Liver (tissue), 9 donors: ENCODE measurements around the gene PLCG2. TPM values are rescaled to one million over a fixed set of nuclear protein-coding genes. Genes with fewer than 3 reads are reported as not detected.

Experiments
- DNase-seq: peaks from one replicate; pipeline ENCODE4 v3.0.0-alpha.2; 2017; ENCODE audit warnings: low spot score
- H3K27ac ChIP-seq, 2 donors: one replicate each; pipeline ENCODE4 v1.7.0; 2013; ENCODE audit warnings: inconsistent platforms in 2 of 2, low read length in 2 of 2, control low read depth in 1 of 2, low read depth in 1 of 2, mild to moderate bottlenecking in 1 of 2
- H3K27me3 ChIP-seq, 4 donors: one replicate each; pipeline versions ENCODE4 v1.6.1 to v1.7.0; 2013; ENCODE audit warnings: low read length in 3 of 4, inconsistent platforms in 1 of 4, mild to moderate bottlenecking in 1 of 4, moderate library complexity in 1 of 4; ENCODE audit not compliant: control insufficient read depth in 4 of 4, insufficient read depth in 4 of 4
- H3K36me3 ChIP-seq, 4 donors: one replicate each; pipeline versions ENCODE4 v1.6.1 to v1.7.0; 2013; ENCODE audit warnings: low read length in 3 of 4, mild to moderate bottlenecking in 3 of 4, low read depth in 1 of 4, moderate library complexity in 1 of 4; ENCODE audit not compliant: control insufficient read depth in 4 of 4, insufficient read depth in 3 of 4
- H3K4me1 ChIP-seq, 4 donors: one replicate each; pipeline versions ENCODE4 v1.6.1 to v1.7.0; 2013; ENCODE audit warnings: low read length in 3 of 4, mild to moderate bottlenecking in 3 of 4, moderate library complexity in 1 of 4; ENCODE audit not compliant: control insufficient read depth in 4 of 4, insufficient read depth in 4 of 4
- H3K4me3 ChIP-seq, 3 donors: one replicate each; pipeline versions ENCODE4 v1.6.1 to v1.7.0; 2013; ENCODE audit warnings: low read length in 3 of 3, control low read depth in 1 of 3, low read depth in 1 of 3, mild to moderate bottlenecking in 1 of 3
- H3K9ac ChIP-seq, 2 donors: one replicate each; pipeline ENCODE4 v1.7.0; 2013; ENCODE audit warnings: low read length in 2 of 2, mild to moderate bottlenecking in 2 of 2, moderate library complexity in 2 of 2, control low read depth in 1 of 2, low read depth in 1 of 2
- H3K9me3 ChIP-seq, 4 donors: one replicate each; pipeline versions ENCODE4 v1.6.1 to v1.7.0; 2013; ENCODE audit warnings: low read length in 3 of 4; ENCODE audit not compliant: control insufficient read depth in 4 of 4
- ATF3 ChIP-seq: IDR thresholded peaks from 2 replicates; pipeline ENCODE4 v1.6.1; 2016; ENCODE audit warnings: antibody characterized with exemption
- EGR1 ChIP-seq, 2 donors: IDR thresholded peaks; 2 replicates each; pipeline ENCODE4 v1.6.1; 2016 to 2018; ENCODE audit warnings: antibody characterized with exemption in 2 of 2, low read depth in 2 of 2
- FOXA2 ChIP-seq: IDR thresholded peaks from 2 replicates; pipeline ENCODE4 v1.6.1; 2016; ENCODE audit warnings: antibody characterized with exemption
- GABPA ChIP-seq, 2 donors: IDR thresholded peaks in 1 of 2; conservative IDR thresholded peaks in 1 of 2; 2 replicates each; pipeline ENCODE4 v1.6.1; 2016; ENCODE audit warnings: antibody characterized with exemption in 2 of 2, mild to moderate bottlenecking in 1 of 2, moderate library complexity in 1 of 2
- HNF4A ChIP-seq, 2 donors: conservative IDR thresholded peaks; 2 replicates each; pipeline ENCODE4 v1.6.1; 2016; ENCODE audit warnings: antibody characterized with exemption in 2 of 2, mild to moderate bottlenecking in 2 of 2
- HNF4G ChIP-seq: IDR thresholded peaks from 2 replicates; pipeline ENCODE4 v1.6.1; 2016; ENCODE audit warnings: antibody characterized with exemption
- JUND ChIP-seq, 2 donors: IDR thresholded peaks; 2 replicates each; pipeline ENCODE4 v1.6.1; 2016; ENCODE audit warnings: antibody characterized with exemption in 2 of 2
- MAX ChIP-seq: IDR thresholded peaks from 2 replicates; pipeline ENCODE4 v1.6.1; 2016; ENCODE audit warnings: antibody characterized with exemption
- NR2F2 ChIP-seq: IDR thresholded peaks from 2 replicates; pipeline ENCODE4 v1.6.1; 2016; ENCODE audit warnings: antibody characterized with exemption
- RAD21 ChIP-seq, 2 donors: IDR thresholded peaks; 2 replicates each; pipeline ENCODE4 v1.6.1; 2016; ENCODE audit warnings: antibody characterized with exemption in 2 of 2, mild to moderate bottlenecking in 2 of 2
- REST ChIP-seq: IDR thresholded peaks from 2 replicates; pipeline ENCODE4 v1.6.1; 2016; ENCODE audit warnings: antibody characterized with exemption, mild to moderate bottlenecking
- RXRA ChIP-seq, 2 donors: IDR thresholded peaks; 2 replicates each; pipeline ENCODE4 v1.6.1; 2017 to 2018; ENCODE audit warnings: antibody characterized with exemption in 2 of 2, mild to moderate bottlenecking in 1 of 2
- SP1 ChIP-seq: IDR thresholded peaks from 2 replicates; pipeline ENCODE4 v1.6.1; 2018; ENCODE audit warnings: antibody characterized with exemption, mild to moderate bottlenecking
- TAF1 ChIP-seq: conservative IDR thresholded peaks from 2 replicates; pipeline ENCODE4 v1.6.1; 2016; ENCODE audit warnings: antibody characterized with exemption, mild to moderate bottlenecking
- YY1 ChIP-seq: IDR thresholded peaks from 2 replicates; pipeline ENCODE4 v1.6.1; 2016; ENCODE audit warnings: antibody characterized with exemption, mild to moderate bottlenecking
- ZBTB33 ChIP-seq: IDR thresholded peaks from 2 replicates; pipeline ENCODE4 v1.6.1; 2016; ENCODE audit warnings: antibody characterized with exemption
- whole genome bisulfite sequencing: extraction: QIAGEN DNeasy Blood & Tissue Kit; methylation state at CpG from one replicate; pipeline ENCODE4 v1.1.7; 2013; 5-methylcytosine and 5-hydroxymethylcytosine counted together
- polyA plus RNA-seq, 2 donors: library from polyadenylated mRNA; stranded (reverse) in 1 of 2; unstranded in 1 of 2; fragments of 200-250 nt in 1 of 2; fragments of >200 nt in 1 of 2; fragmentation: Nextera tagmentation in 1 of 2; extraction: Ambion mirVana in 1 of 2; gene quantifications; one replicate each; pipeline versions ENCODE4 v1.2.1 to v1.2.3, GENCODE V29; 2013 to 2015
- total RNA-seq, 2 donors: library from RNA; depleted of rRNA; stranded (reverse); fragments of >200 nt; gene quantifications; one replicate each; pipeline ENCODE4 v1.2.3, GENCODE V29; 2014
- donor health status: healthy.
- donor health status: healthy.
- donor health status: healthy.
- donor health status: healthy.
- donor health status: healthy.

The PLCG2 gene
- total and polyA plus RNA-seq, 4 donors: 7.1 to 21.6 (median 15.8) TPM

- 89% methylated on average over 6 of the region's 6 CpGs for WGBS
- TF ChIP-seq EGR1 (IDR thresholded peaks at IDR 0.05; ENCODE audit: low read depth in 2 of 2): no peak
- TF ChIP-seq GABPA (IDR thresholded peaks at IDR 0.05 in 1 of 2, conservative IDR thresholded peaks at IDR 0.05 in 1 of 2): no peak
- TF ChIP-seq JUND (IDR thresholded peaks at IDR 0.05): no peak
- TF ChIP-seq RXRA (IDR thresholded peaks at IDR 0.05): no peak
- no peak for TF ChIP-seq HNF4A (conservative IDR thresholded peaks at IDR 0.05)
- TF ChIP-seq MAX: no peak
- TF ChIP-seq NR2F2: no peak
- TF ChIP-seq REST: no peak
- no peak for TF ChIP-seq YY1
- TF ChIP-seq SP1: no peak
- no peak for TF ChIP-seq ATF3
- TF ChIP-seq RAD21 (IDR thresholded peaks at IDR 0.05): no peak
- TF ChIP-seq FOXA2: no peak
- no peak for TF ChIP-seq HNF4G
- Histone ChIP-seq H3K27me3 (no peaks in the 10 kb centered on the region), H3K27ac (no peak overlapping the region), H3K9me3 (no peaks in the 10 kb centered on the region), H3K36me3 (no peaks in the 10 kb centered on the region), H3K4me3 (no peak overlapping the region), H3K9ac (no peak overlapping the region), H3K4me1 (peaks cover 0 to 8% (median 5%) of the 10 kb centered on the region in 4 donors)
- no peak for DNase-seq
Observed at GRCh38 chr16:81806696-81807095, 27.6 kb downstream of the PLCG2 start.

- DNase-seq: no peak
- Histone ChIP-seq H3K36me3 (no peaks in the 10 kb centered on the region), H3K9ac (no peak overlapping the region), H3K4me3 (no peak overlapping the region), H3K4me1 (peaks cover 0 to 8% (median 5%) of the 10 kb centered on the region in 4 donors), H3K9me3 (no peaks in the 10 kb centered on the region), H3K27me3 (no peaks in the 10 kb centered on the region), H3K27ac (no peak overlapping the region)
- no peak for TF ChIP-seq ZBTB33
- no peak for TF ChIP-seq JUND (IDR thresholded peaks at IDR 0.05)
- no peak for TF ChIP-seq SP1
- no peak for TF ChIP-seq FOXA2
- no peak for TF ChIP-seq EGR1 (IDR thresholded peaks at IDR 0.05; ENCODE audit: low read depth in 2 of 2)
- no peak for TF ChIP-seq HNF4A (conservative IDR thresholded peaks at IDR 0.05)
- TF ChIP-seq TAF1: no peak
- no peak for TF ChIP-seq GABPA (IDR thresholded peaks at IDR 0.05 in 1 of 2, conservative IDR thresholded peaks at IDR 0.05 in 1 of 2)
- TF ChIP-seq NR2F2: no peak
- no peak for TF ChIP-seq ATF3
- 88% methylated on average over 4 of the region's 4 CpGs for WGBS
Observed at GRCh38 chr16:81807767-81808358, 28.8 kb downstream of the PLCG2 start.
